ENCODE results near the gene HEBP2.
"Not testable (repeated sequence)": the region's sequence is repeated elsewhere in the genome, so short reads cannot be mapped to it uniquely, and the experiment has no call there.

HEBP2 gene, protein sequence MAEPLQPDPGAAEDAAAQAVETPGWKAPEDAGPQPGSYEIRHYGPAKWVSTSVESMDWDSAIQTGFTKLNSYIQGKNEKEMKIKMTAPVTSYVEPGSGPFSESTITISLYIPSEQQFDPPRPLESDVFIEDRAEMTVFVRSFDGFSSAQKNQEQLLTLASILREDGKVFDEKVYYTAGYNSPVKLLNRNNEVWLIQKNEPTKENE

DNA sequence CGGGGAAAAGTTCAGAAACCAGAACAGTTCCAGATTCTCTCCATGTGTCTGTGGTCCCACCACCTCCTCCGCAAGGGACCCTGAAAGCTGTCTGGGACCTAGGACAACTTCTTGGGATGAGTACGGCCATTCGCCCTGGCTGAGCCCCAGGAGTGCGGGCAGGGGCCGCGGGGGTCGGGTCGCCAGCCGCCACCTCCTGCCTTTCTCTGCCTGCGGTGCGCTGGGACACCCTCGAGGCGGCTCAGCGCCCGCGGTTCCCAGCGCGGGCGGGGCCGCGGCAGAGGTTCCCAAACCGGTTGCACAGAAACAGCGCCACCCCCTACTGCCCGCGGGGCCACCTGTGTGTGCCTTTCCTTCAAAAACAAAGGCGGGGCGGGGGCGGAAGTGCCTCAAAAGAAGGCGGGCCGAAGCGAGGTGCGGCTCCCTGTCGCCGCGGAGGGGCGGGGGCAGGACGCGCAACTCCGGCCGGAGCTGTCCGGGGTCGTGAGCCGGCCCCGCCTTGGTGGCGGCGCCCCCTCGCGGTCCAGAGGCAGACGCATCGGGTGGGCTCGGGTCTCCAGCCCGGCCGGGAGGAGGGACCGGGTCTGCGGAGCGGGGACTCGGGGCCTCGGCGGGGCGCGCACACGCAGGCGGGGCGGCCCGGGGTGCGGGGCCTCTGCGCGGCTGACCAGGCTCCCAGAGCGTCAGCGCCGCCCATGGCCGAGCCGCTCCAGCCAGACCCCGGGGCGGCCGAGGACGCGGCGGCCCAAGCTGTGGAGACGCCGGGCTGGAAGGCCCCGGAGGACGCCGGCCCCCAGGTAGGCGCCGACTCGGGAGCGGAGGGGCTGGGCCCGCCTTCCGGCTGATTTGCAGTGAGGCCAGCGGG, at the start of gene HEBP2:
Gene HEBP2, plus strand, starts transcription at position 423 of the 865 bp plus-strand sequence. Its CDS starts 273 bp downstream, at position 696.
- peak; percentile 96 to 98 for DNase-seq

- no peak for DNase-seq
Observed at GRCh38 chr6:138357928-138358327, 46.1 kb upstream of the HEBP2 start.

GRCh38 chr6:138368684-138369083, 35.3 kb upstream of the HEBP2 start:
- DNase-seq, result not testable (repeated sequence)

GRCh38 chr6:138370631-138371451, 33.2 kb upstream of the HEBP2 start:
- DNase-seq, result no peak

DNA sequence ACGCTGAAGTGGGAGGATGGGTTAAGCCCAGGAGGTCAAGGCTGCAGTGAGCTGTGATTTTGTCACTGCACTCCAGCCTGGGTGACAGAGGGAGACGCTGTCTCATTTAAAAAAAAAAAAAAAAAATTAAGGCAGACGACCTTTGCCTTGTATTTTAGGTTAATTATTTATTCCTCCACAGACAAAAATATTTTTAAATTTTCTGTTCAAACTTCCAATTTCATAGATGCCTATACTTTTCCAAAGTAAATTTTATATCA, 32.6 kb upstream of the HEBP2 start:
- no peak for DNase-seq

DNA sequence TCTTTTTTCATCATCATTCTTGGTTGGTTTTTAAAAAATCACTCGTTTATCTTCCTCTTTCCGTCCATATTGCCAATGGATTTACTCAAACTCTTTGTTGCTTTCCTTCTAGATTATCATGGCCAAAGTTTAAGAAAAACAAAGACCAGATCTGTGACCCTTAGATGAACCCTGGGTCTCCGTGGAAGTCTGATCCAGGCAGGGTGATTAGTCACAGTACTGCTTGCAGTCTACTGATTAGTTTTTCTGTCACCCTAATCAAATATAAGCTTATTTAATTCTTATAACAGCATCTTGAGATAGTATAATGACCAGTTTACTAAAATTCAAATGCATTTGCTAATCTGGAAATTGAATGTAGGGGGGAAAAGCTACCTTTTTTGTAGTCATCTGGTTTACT, 32.3 kb upstream of the HEBP2 start:
- no peak for DNase-seq

DNA sequence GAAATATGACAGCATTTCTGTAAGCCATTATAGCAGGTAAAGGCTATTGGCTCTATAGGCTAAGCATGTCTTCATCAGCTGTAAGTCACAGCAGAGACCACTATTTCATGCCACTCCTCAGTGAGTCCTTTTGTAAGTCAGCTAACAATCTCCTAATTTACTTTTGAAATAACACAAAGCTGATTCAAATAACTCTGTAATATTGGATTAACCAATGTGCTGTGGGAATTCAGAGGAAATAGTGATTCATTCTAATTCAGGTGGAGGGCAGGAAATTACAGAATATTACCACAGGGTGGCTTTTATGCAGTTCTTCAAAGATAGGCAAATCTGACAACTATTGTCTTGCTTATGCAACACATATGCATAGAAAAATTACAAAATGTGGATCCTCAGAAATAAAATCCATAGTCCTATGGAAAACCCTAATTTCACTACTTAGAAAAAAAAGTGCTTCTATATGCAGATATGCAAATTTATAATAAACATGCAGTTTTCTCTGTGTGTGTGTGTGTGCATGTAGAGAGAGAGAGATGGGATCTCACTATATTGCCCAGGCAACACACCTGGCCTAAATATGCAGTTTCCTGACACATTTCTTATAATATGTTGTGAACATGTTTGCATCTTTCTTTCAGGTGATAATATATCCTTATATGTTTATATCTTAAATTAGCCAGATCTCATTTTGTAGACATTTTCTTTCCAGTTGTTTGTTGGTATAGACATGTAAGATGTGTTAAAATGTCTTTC, 31.1 kb upstream of the HEBP2 start:
- no peak for DNase-seq

GRCh38 chr6:138374230-138374629, 29.8 kb upstream of the HEBP2 start:
- DNase-seq, result no peak

DNA sequence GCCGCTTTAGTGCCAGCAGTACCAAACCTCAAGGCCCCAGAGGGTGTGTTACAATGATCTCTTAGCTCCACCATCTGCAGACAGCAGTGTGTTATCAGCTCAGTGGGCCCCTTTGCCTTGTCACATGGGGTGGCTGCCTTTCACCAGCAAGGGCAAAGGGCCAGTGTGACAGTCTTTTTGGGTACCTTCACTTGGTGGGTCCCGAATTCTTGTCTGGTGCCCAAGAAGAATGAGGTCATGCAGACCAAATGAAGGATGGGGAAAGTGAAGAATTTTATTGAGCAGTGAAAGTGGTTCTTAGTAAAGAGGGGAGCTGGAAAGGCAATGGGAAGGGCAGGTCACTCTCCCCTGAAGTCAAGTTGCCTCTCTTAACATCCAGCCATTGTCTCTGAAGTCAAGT, 29.2 kb upstream of the HEBP2 start:
- DNase-seq, result no peak

GRCh38 chr6:138377042-138377441, 27.0 kb upstream of the HEBP2 start:
- DNase-seq, result no peak

GRCh38 chr6:138377844-138378243, 26.2 kb upstream of the HEBP2 start, which contains the start of gene SMIM28:
SMIM28 (plus strand) TSS chr6:138377905; CDS start chr6:138378073, 168 bp downstream.
- DNase-seq, result no peak

GRCh38 chr6:138378463-138378862, 25.6 kb upstream of the HEBP2 start:
- DNase-seq, result peak in 1 of 2 experiments; percentile 43

GRCh38 chr6:138382498-138383265, 21.3 kb upstream of the HEBP2 start:
- no peak for DNase-seq

- peak; percentile 90 to 97 for DNase-seq
Observed at GRCh38 chr6:138383776-138384175, 20.2 kb upstream of the HEBP2 start.

DNA sequence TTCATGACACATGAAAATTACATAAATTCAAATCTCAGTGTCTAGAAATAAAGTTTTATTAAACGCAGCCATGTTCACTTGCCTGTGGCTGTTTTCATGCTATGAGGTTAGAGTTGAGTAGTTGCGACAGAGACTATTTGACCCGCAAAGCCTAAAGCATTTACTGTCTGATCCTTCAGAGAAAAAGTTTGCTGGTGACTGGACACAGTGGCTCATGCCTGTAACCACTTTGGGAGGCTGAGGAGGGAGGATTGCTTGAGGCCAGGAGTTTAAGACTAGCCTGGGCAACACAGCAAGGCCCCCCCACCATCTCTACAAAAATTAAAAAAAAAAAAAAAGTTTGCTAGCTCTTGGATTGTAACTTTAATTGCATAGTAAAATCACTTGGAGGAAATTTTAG, 17.1 kb upstream of the HEBP2 start:
- DNase-seq, result no peak

DNA sequence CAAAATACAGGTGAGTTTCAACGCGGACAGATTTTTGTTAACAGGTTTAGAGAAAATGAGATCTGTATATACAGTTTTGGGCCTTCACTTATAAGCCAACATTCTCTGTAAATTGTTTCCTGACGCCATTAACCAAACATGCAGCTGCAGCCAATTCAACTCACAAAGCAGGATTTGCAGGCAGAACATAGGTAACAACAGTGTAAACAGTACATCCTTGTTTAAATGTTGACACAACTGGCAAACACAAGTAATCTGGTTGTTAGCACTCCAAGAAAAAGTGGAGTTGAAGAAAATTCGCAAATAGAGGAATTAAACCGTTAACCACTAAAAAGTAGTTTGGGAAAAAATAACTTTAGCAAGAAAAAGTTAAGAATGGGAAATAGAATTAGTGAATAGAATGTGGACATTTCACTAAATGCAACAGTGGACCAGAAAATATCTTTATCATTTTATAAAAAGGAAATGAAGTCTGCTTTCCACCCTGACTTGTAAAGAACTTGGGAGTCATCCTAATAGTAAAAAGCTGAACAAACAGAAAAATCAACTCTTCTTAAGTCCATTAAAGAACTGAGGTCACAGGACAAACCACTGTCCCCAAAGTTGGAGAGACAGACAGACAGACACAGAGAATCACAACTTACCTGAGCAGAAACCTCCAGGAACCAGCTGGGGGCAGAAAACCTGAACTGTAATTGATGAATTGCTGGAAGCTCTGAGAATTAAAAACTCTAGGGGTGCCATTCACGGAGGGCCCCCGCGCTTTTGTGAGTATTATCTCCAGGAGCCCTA, 16.2 kb upstream of the HEBP2 start:
- no peak for DNase-seq

- DNase-seq, result no peak
Observed at GRCh38 chr6:138389551-138389950, 14.5 kb upstream of the HEBP2 start.

DNA sequence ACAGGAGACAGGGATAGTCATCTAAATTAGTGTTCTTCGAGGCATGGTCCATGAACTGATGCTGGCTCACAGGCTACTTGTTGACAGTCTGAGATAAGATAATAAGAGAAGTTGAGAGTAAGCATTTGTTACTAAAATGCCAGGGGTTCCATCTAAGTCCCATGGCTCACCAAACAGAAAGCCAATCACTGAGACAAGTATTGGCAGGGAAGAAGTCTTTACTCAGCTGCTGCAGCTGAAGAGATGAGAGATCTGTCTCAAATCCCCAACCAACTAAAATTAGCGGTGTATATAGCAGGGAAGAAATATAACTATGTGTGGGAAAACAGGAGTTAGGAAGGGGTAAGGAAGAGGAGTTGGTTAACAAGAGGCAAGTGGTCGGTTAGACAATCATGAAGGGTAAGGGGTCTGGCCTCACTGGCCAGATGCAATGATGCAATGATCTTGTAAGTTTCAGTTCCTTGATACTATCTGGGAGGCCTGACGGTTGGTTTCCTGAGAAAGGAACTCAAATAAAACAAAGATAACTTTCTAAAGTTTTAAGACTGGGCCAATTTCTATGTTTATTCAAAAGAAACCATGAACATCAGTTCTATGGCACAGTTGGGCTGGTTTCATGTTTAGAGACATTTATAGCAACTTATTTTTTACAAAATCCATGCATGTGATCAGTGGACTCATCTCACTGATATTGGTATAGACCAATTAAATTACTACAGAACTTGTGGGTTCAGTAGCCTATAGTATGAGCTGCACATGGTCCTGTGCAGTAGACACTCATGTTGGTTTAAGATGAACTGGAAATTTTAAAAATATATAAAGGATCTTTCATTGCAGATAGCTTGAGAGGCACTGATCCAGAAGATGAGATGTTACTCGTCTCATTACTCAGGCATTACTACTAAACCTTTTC, 9.9 kb upstream of the HEBP2 start:
- no peak for DNase-seq

- no peak for DNase-seq
Observed at GRCh38 chr6:138396709-138397108, 7.3 kb upstream of the HEBP2 start.
